Mesenchymal stem cell (in vitro differentiated cells and primary cell): ENCODE results near the gene PALLD.

Experiments used
- DNase-seq: peaks from one replicate; pipeline ENCODE4 v3.0.0-alpha.2; 2013
- H2AFZ ChIP-seq: one replicate; pipeline ENCODE4 v1.6.1; 2013; ENCODE audit warnings: low read depth, mild to moderate bottlenecking, control low read depth, inconsistent platforms, low read length, moderate library complexity
- H2AK5ac ChIP-seq: 2 replicates; pipeline ENCODE4 v1.6.1; 2013; ENCODE audit warnings: low read length, moderate library complexity, mild to moderate bottlenecking, inconsistent platforms; ENCODE audit not compliant: severe bottlenecking
- H2BK120ac ChIP-seq: one replicate; pipeline ENCODE4 v1.6.1; 2013; ENCODE audit warnings: low read depth, mild to moderate bottlenecking, inconsistent platforms, low read length, moderate library complexity
- H2BK12ac ChIP-seq, 2 experiments: one replicate each; pipeline ENCODE4 v1.6.1; 2013; ENCODE audit warnings: inconsistent platforms in 2 of 2, low read length in 2 of 2, mild to moderate bottlenecking in 2 of 2, moderate library complexity in 2 of 2, control low read depth in 1 of 2
- H2BK15ac ChIP-seq: one replicate; pipeline ENCODE4 v1.6.1; 2013; ENCODE audit warnings: mild to moderate bottlenecking, low read depth, inconsistent platforms; ENCODE audit not compliant: poor library complexity, severe bottlenecking
- H2BK5ac ChIP-seq: 2 replicates; pipeline ENCODE4 v1.6.1; 2013; ENCODE audit warnings: low read depth, mild to moderate bottlenecking, low read length, control low read depth, inconsistent platforms; ENCODE audit not compliant: poor library complexity, severe bottlenecking
- H3K14ac ChIP-seq, 2 experiments: one replicate each; pipeline ENCODE4 v1.6.1; 2013; ENCODE audit warnings: inconsistent platforms in 2 of 2, low read length in 2 of 2, control low read depth in 1 of 2, mild to moderate bottlenecking in 1 of 2, moderate library complexity in 1 of 2
- H3K18ac ChIP-seq, 2 experiments: one replicate each; pipeline ENCODE4 v1.6.1; 2013; ENCODE audit warnings: inconsistent platforms in 2 of 2, low read length in 2 of 2, control low read depth in 1 of 2, low read depth in 1 of 2, mild to moderate bottlenecking in 1 of 2
- H3K23ac ChIP-seq, 2 experiments: one replicate each; pipeline ENCODE4 v1.6.1; 2013; ENCODE audit warnings: inconsistent platforms in 2 of 2, low read length in 2 of 2, mild to moderate bottlenecking in 2 of 2, moderate library complexity in 2 of 2, control low read depth in 1 of 2
- H3K27ac ChIP-seq: 2 replicates; pipeline ENCODE4 v1.5.1; 2013; ENCODE audit warnings: mild to moderate bottlenecking, moderate library complexity, low read length, control low read depth, inconsistent platforms; ENCODE audit not compliant: poor library complexity, severe bottlenecking
- H3K27me3 ChIP-seq, 2 experiments: 2 replicates each; pipeline versions ENCODE4 v1.6.1 to v1.7.0; 2013; ENCODE audit warnings: low read length in 2 of 2, mild to moderate bottlenecking in 2 of 2, moderate library complexity in 2 of 2, control low read depth in 1 of 2, inconsistent platforms in 1 of 2; ENCODE audit not compliant: control insufficient read depth in 1 of 2, insufficient read depth in 1 of 2
- H3K36me3 ChIP-seq, 2 experiments: 2 replicates each; pipeline versions ENCODE4 v1.6.1 to v1.7.0; 2013; ENCODE audit warnings: low read length in 2 of 2, control low read depth in 1 of 2, inconsistent platforms in 1 of 2, low read depth in 1 of 2, mild to moderate bottlenecking in 1 of 2; ENCODE audit not compliant: insufficient read depth in 2 of 2, control insufficient read depth in 1 of 2
- H3K4ac ChIP-seq, 2 experiments: one replicate each; pipeline ENCODE4 v1.6.1; 2013; ENCODE audit warnings: inconsistent platforms in 2 of 2, low read length in 2 of 2, mild to moderate bottlenecking in 2 of 2, moderate library complexity in 2 of 2, control low read depth in 1 of 2, low read depth in 1 of 2
- H3K4me1 ChIP-seq: 2 replicates; pipeline ENCODE4 v1.6.1; 2013; ENCODE audit warnings: low read depth, low read length, control low read depth; ENCODE audit not compliant: control insufficient read depth, insufficient read depth
- H3K4me2 ChIP-seq: 2 replicates; pipeline ENCODE4 v1.6.1; 2013; ENCODE audit warnings: low read length, mild to moderate bottlenecking, inconsistent platforms; ENCODE audit not compliant: poor library complexity, severe bottlenecking
- H3K4me3 ChIP-seq, 2 experiments: 2 replicates each; pipeline versions ENCODE4 v1.5.1 to v1.7.0; 2013; ENCODE audit warnings: low read length in 2 of 2, mild to moderate bottlenecking in 2 of 2, control low read depth in 1 of 2, low read depth in 1 of 2; ENCODE audit not compliant: insufficient read depth in 1 of 2
- H3K79me1 ChIP-seq: replicated peaks from 2 replicates; pipeline ENCODE4 v1.6.1; 2013; ENCODE audit warnings: mild to moderate bottlenecking, control low read depth, low read length, inconsistent platforms; ENCODE audit not compliant: poor library complexity, severe bottlenecking
- H3K9ac ChIP-seq: 2 replicates; pipeline ENCODE4 v1.7.0; 2013; ENCODE audit warnings: mild to moderate bottlenecking, low read length, moderate library complexity
- H3K9me3 ChIP-seq: 2 replicates; pipeline ENCODE4 v1.7.0; 2013; ENCODE audit warnings: mild to moderate bottlenecking, low read length; ENCODE audit not compliant: control insufficient read depth
- H4K8ac ChIP-seq: one replicate; pipeline ENCODE4 v1.6.1; 2013; ENCODE audit warnings: inconsistent platforms, mild to moderate bottlenecking, low read length, moderate library complexity
- H4K91ac ChIP-seq: one replicate; pipeline ENCODE4 v1.6.1; 2013; ENCODE audit warnings: mild to moderate bottlenecking, low read length, inconsistent platforms
- WGBS: methylation state at CpG from one replicate; pipeline ENCODE4 v1.1.7; 2013; ENCODE audit warnings: mixed read lengths; 5-methylcytosine and 5-hydroxymethylcytosine counted together

PALLD gene

GRCh38 chr4:168648929-168649328, 152.1 kb downstream of the PALLD start:
- Histone ChIP-seq H3K79me1 (peaks cover 9% of the 10 kb centered on the region), H3K4me2 (no peak overlapping the region), H3K4me3 (no peak overlapping the region), H2AK5ac (no peak overlapping the region), H4K8ac (no peak overlapping the region), H3K4ac (no peak overlapping the region), H2BK5ac (no peak overlapping the region), H3K14ac (no peak overlapping the region), H3K9ac (peak overlapping the region; percentile 11), H3K9me3 (no peaks in the 10 kb centered on the region), H2BK120ac (no peak overlapping the region), H3K18ac (no peak overlapping the region), H3K27me3 (no peaks in the 10 kb centered on the region), H2BK15ac (no peak overlapping the region), H2AFZ (no peak overlapping the region), H4K91ac (no peak overlapping the region), H2BK12ac (no peak overlapping the region), H3K36me3 (no peaks in the 10 kb centered on the region), H3K4me1 (peaks cover 5% of the 10 kb centered on the region), H3K27ac (peak overlapping the region; percentile 4), H3K23ac (no peak overlapping the region)
- peak; percentile 83 for DNase-seq
- 0% methylated on average over 1 of the region's 3 CpGs for WGBS

GRCh38 chr4:168651374-168651773, 154.5 kb downstream of the PALLD start:
- Histone ChIP-seq H2AFZ (no peak overlapping the region), H3K4me1 (peaks cover 7% of the 10 kb centered on the region), H3K18ac (no peak overlapping the region), H4K91ac (no peak overlapping the region), H3K9me3 (no peaks in the 10 kb centered on the region), H3K79me1 (peaks cover 5% of the 10 kb centered on the region), H2AK5ac (no peak overlapping the region), H3K9ac (no peak overlapping the region), H3K4me3 (no peak overlapping the region), H2BK12ac (no peak overlapping the region), H4K8ac (no peak overlapping the region), H3K27me3 (no peaks in the 10 kb centered on the region), H3K23ac (no peak overlapping the region), H3K14ac (no peak overlapping the region), H3K36me3 (no peaks in the 10 kb centered on the region), H3K4me2 (no peak overlapping the region), H2BK120ac (no peak overlapping the region), H2BK15ac (no peak overlapping the region), H3K4ac (no peak overlapping the region), H3K27ac (no peak overlapping the region), H2BK5ac (no peak overlapping the region)
- DNase-seq = no peak
- 69% methylated on average over 2 of the region's 2 CpGs for WGBS

- Histone ChIP-seq H2BK15ac (no peak overlapping the region), H3K27ac (no peak overlapping the region), H3K9ac (no peak overlapping the region), H3K4ac (no peak overlapping the region), H4K8ac (no peak overlapping the region), H2BK120ac (no peak overlapping the region), H3K23ac (no peak overlapping the region), H3K4me1 (peaks cover 5% of the 10 kb centered on the region), H3K79me1 (peaks cover 4% of the 10 kb centered on the region), H4K91ac (no peak overlapping the region), H3K18ac (no peak overlapping the region), H3K27me3 (no peaks in the 10 kb centered on the region), H2AK5ac (no peak overlapping the region), H3K9me3 (no peaks in the 10 kb centered on the region), H2BK12ac (no peak overlapping the region), H2AFZ (no peak overlapping the region), H3K4me3 (no peak overlapping the region), H3K14ac (no peak overlapping the region), H3K4me2 (no peak overlapping the region), H3K36me3 (no peaks in the 10 kb centered on the region), H2BK5ac (no peak overlapping the region)
- 80% methylated on average over 1 of the region's 4 CpGs for WGBS
- no peak for DNase-seq
These were observed 155.0 kb downstream of the PALLD start for GRCh38 chr4:168651864-168652263.

- Histone ChIP-seq H3K23ac (no peak overlapping the region), H2AFZ (no peak overlapping the region), H3K9me3 (no peaks in the 10 kb centered on the region), H3K18ac (no peak overlapping the region), H4K91ac (no peak overlapping the region), H3K27ac (no peak overlapping the region), H2BK15ac (no peak overlapping the region), H3K4me1 (peaks cover 2% of the 10 kb centered on the region), H4K8ac (no peak overlapping the region), H2AK5ac (no peak overlapping the region), H3K27me3 (no peaks in the 10 kb centered on the region), H3K4ac (no peak overlapping the region), H2BK12ac (no peak overlapping the region), H3K9ac (no peak overlapping the region), H3K14ac (no peak overlapping the region), H3K36me3 (no peaks in the 10 kb centered on the region), H3K79me1 (peaks cover 8% of the 10 kb centered on the region), H3K4me3 (no peak overlapping the region), H3K4me2 (no peak overlapping the region), H2BK5ac (no peak overlapping the region), H2BK120ac (no peak overlapping the region)
- 77% methylated on average over 2 of the region's 2 CpGs for WGBS
- DNase-seq = no peak
These were observed 155.9 kb downstream of the PALLD start for GRCh38 chr4:168652755-168653154.
